Transverse colon (tissue), 4 donors: ENCODE results near the gene SMYD2. TPM values are rescaled to one million over a fixed set of nuclear protein-coding genes. Genes with fewer than 3 reads are reported as not detected.

Experiments
- DNase-seq: peaks from one replicate; pipeline ENCODE4 v3.0.0-alpha.2; 2019
- H3K27ac ChIP-seq, 4 donors: fragments of 200-600 bp; sonication (generic); 2 replicates each; pipeline ENCODE4 v1.5.1; 2016 to 2018; ENCODE audit warnings: inconsistent platforms in 4 of 4
- H3K27me3 ChIP-seq: fragments of 200-600 bp; sonication (generic); 2 replicates; pipeline ENCODE4 v1.5.1; 2017; ENCODE audit warnings: inconsistent platforms
- H3K36me3 ChIP-seq, 4 donors: fragments of 200-600 bp; sonication (generic); 2 replicates each; pipeline ENCODE4 v1.5.1; 2017 to 2019; ENCODE audit warnings: inconsistent platforms in 4 of 4
- H3K4me1 ChIP-seq, 4 donors: fragments of 200-600 bp; sonication (generic); 2 replicates each; pipeline ENCODE4 v1.5.1; 2017 to 2020; ENCODE audit warnings: inconsistent platforms in 4 of 4
- H3K4me3 ChIP-seq, 4 donors: fragments of 200-600 bp; sonication (generic); 1 replicate in 1 of 4; 2 replicates in 3 of 4; pipeline versions ENCODE4 v1.5.1 to v1.6.1; 2017 to 2019; ENCODE audit warnings: inconsistent platforms in 4 of 4
- H3K9me3 ChIP-seq, 2 donors: fragments of 200-600 bp; sonication (generic); 2 replicates each; pipeline ENCODE4 v1.5.1; 2017 to 2019; ENCODE audit warnings: inconsistent platforms in 2 of 2
- EP300 ChIP-seq: sonication (generic); formaldehyde crosslinking; IDR thresholded peaks from one replicate; pipeline ENCODE4 v1.6.1; 2017; ENCODE audit warnings: antibody characterized with exemption, low read depth
- POLR2A ChIP-seq: fragments of 450-650 bp; IDR thresholded peaks from one replicate; pipeline ENCODE4 v1.6.1; 2016; ENCODE audit warnings: antibody characterized with exemption, mild to moderate bottlenecking, moderate library complexity
- POLR2AphosphoS5 ChIP-seq, 3 donors: sonication (generic); formaldehyde crosslinking; IDR thresholded peaks; one replicate each; pipeline ENCODE4 v1.6.1; 2016; ENCODE audit warnings: antibody characterized with exemption in 3 of 3
- WGBS, 2 donors: methylation state at CpG; one replicate each; pipeline ENCODE4 v1.1.5; 2018; ENCODE audit warnings: low coverage in 1 of 2; 5-methylcytosine and 5-hydroxymethylcytosine counted together
- in situ Hi-C, 4 donors: fragments of 200-750 bp; cut with MboI; loops; one replicate each; pipeline versions ENCODE4 v1.15.0 to v1.15.1; 2017; ENCODE audit warnings: low sequenced_read_pairs in 3 of 4, low pct_ligation_motif_present in 1 of 4, low pct_unique_long_range_greater_than_20kb in 1 of 4
- intact Hi-C: fragments of 100-400 bp; cut with DNase I; formaldehyde crosslinking; loops from one replicate; pipeline ENCODE4 v1.15.1; 2023; ENCODE audit warnings: low total_unique reads
- total RNA-seq, 4 donors: library from RNA; depleted of rRNA; stranded (reverse); fragments of >200 nt; gene quantifications; one replicate each; pipeline ENCODE4 v1.1.0, GENCODE V29; 2016
- TF ChIP-seq, protein P1 (sequence below), 5 experiments: fragments of 200-600 bp in 3 of 5; fragments of 450-650 bp in 2 of 5; sonication (generic) in 3 of 5; IDR thresholded peaks; 1 replicate in 2 of 5; 2 replicates in 3 of 5; pipeline ENCODE4 v1.5.1; 2016 to 2017; ENCODE audit warnings: antibody characterized with exemption in 5 of 5, inconsistent platforms in 3 of 5, mild to moderate bottlenecking in 2 of 5, moderate library complexity in 1 of 5

The SMYD2 gene
- total RNA-seq, 4 donors from 2014 or later, result 8.6 to 21.8 (median 20.9) TPM

DNA sequence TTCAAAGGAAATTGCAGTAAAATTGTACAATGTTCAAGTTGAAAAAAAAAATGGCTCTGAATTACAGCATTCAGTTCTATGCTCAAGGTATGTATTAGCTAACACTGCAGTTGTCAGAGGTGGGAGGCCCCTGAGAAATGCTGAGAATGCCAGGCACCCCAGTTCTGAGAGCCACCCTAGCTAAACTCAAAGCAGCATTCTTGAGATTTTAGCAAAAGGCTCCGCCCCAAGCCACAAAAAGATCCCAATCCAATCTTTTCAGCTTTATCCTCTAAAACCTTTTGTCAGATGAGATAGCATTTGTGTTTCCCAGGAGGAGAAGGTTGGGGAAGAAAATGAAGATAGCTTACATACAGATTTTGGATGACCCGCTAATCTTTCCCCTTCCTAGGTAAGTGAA lies 68.8 kb downstream of the SMYD2 start:
- DNase-seq, result no peak
- H3K4me3 ChIP-seq, result no peak overlapping the region
- 93 to 100% methylated on average over 1 to 2 of the region's 2 CpGs for WGBS, 2 donors
- intact Hi-C loops, result no loop called here
- H3K36me3 ChIP-seq, result no peaks in the 10 kb centered on the region
- no peak overlapping the region for H3K27ac ChIP-seq
- TF ChIP-seq EP300 (no peak), POLR2A (no peak), POLR2AphosphoS5 (IDR thresholded peaks at IDR 0.05) (no peak)
- TF ChIP-seq, protein P1, sequence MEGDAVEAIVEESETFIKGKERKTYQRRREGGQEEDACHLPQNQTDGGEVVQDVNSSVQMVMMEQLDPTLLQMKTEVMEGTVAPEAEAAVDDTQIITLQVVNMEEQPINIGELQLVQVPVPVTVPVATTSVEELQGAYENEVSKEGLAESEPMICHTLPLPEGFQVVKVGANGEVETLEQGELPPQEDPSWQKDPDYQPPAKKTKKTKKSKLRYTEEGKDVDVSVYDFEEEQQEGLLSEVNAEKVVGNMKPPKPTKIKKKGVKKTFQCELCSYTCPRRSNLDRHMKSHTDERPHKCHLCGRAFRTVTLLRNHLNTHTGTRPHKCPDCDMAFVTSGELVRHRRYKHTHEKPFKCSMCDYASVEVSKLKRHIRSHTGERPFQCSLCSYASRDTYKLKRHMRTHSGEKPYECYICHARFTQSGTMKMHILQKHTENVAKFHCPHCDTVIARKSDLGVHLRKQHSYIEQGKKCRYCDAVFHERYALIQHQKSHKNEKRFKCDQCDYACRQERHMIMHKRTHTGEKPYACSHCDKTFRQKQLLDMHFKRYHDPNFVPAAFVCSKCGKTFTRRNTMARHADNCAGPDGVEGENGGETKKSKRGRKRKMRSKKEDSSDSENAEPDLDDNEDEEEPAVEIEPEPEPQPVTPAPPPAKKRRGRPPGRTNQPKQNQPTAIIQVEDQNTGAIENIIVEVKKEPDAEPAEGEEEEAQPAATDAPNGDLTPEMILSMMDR (IDR thresholded peaks at IDR 0.05), result no peak
- in situ Hi-C loops, result loop anchor here in 1 of 4 donors (25.0 kb wide), 1 partner anchor 238 kb away; no protein-coding TSS in a partner anchor
- H3K4me1 ChIP-seq, result no peaks in the 10 kb centered on the region
- H3K9me3 ChIP-seq, result no peaks in the 10 kb centered on the region
- no peaks in the 10 kb centered on the region for H3K27me3 ChIP-seq

GRCh38 chr1:214351551-214352277 lies 70.8 kb downstream of the SMYD2 start:
- no peaks in the 10 kb centered on the region for H3K27me3 ChIP-seq
- in situ Hi-C loops (no loop called here), intact Hi-C loops (no loop called here)
- no peak overlapping the region for H3K27ac ChIP-seq
- no peak overlapping the region for H3K4me3 ChIP-seq
- H3K9me3 ChIP-seq, result no peaks in the 10 kb centered on the region
- no peaks in the 10 kb centered on the region for H3K4me1 ChIP-seq
- DNase-seq, result no peak
- TF ChIP-seq EP300 (no peak), POLR2A (no peak), POLR2AphosphoS5 (IDR thresholded peaks at IDR 0.05) (no peak)
- TF ChIP-seq, protein P1 (IDR thresholded peaks at IDR 0.05), result no peak
- H3K36me3 ChIP-seq, result no peaks in the 10 kb centered on the region
- 22 to 48% methylated on average over 1 to 2 of the region's 2 CpGs for WGBS, 2 donors

GRCh38 chr1:214352838-214353237 lies 71.9 kb downstream of the SMYD2 start:
- Histone ChIP-seq H3K9me3 (no peaks in the 10 kb centered on the region), H3K36me3 (no peaks in the 10 kb centered on the region), H3K27ac (no peak overlapping the region), H3K4me1 (no peaks in the 10 kb centered on the region), H3K27me3 (no peaks in the 10 kb centered on the region), H3K4me3 (no peak overlapping the region)
- no peak for DNase-seq
- in situ Hi-C loops, result no loop called here
- 92 to 96% methylated on average over 4 of the region's 4 CpGs for WGBS, 2 donors
- intact Hi-C loops, result no loop called here
- TF ChIP-seq EP300, result no peak
- TF ChIP-seq, protein P1 (IDR thresholded peaks at IDR 0.05), result no peak
- TF ChIP-seq POLR2AphosphoS5 (IDR thresholded peaks at IDR 0.05), result no peak
- TF ChIP-seq POLR2A, result no peak

GRCh38 chr1:214354440-214355148 lies 73.6 kb downstream of the SMYD2 start:
- TF ChIP-seq, protein P1 (IDR thresholded peaks at IDR 0.05), result no peak
- TF ChIP-seq POLR2A, result no peak
- TF ChIP-seq EP300, result no peak
- TF ChIP-seq POLR2AphosphoS5 (IDR thresholded peaks at IDR 0.05), result no peak
- no peaks in the 10 kb centered on the region for H3K9me3 ChIP-seq
- H3K4me1 ChIP-seq, result no peaks in the 10 kb centered on the region
- no peak overlapping the region for H3K27ac ChIP-seq
- H3K4me3 ChIP-seq, result no peak overlapping the region
- no peaks in the 10 kb centered on the region for H3K27me3 ChIP-seq
- H3K36me3 ChIP-seq, result no peaks in the 10 kb centered on the region
- 63 to 76% methylated on average over 4 of the region's 4 CpGs for WGBS, 2 donors
- intact Hi-C loops, result no loop called here
- in situ Hi-C loops, result no loop called here
- no peak for DNase-seq
